Hepatic stellate cell (primary cell): ENCODE measurements around the gene MTG1.
"Not testable (repeated sequence)": the region's sequence is repeated elsewhere in the genome, so short reads cannot be mapped to it uniquely, and the experiment has no call there.

ENCODE experiments used
- DNase-seq: peaks from one replicate; pipeline ENCODE4 v3.0.0; 2011; ENCODE audit warnings: low spot score

The MTG1 gene

DNA sequence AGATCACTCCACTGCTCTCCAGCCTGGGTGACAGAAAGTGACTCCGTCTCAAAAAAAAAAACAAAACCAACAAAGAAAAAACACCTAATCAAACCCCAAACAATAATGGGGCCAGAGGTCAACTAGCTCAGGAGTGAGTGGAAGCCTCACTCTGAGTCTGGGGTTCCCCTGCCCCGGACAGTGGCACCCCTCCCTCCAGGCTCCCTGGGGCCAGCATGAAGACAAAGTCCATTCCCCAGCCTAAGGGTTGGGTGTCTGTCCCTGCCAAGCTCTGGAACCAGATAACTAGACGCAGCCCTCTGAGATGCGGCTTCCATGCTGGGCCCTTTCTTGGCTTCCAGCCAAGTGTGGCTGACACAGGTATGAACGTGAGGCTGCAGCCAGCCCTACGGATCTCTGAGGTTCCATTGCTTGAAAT is 34.4 kb upstream of the MTG1 start:
- no peak for DNase-seq

DNA sequence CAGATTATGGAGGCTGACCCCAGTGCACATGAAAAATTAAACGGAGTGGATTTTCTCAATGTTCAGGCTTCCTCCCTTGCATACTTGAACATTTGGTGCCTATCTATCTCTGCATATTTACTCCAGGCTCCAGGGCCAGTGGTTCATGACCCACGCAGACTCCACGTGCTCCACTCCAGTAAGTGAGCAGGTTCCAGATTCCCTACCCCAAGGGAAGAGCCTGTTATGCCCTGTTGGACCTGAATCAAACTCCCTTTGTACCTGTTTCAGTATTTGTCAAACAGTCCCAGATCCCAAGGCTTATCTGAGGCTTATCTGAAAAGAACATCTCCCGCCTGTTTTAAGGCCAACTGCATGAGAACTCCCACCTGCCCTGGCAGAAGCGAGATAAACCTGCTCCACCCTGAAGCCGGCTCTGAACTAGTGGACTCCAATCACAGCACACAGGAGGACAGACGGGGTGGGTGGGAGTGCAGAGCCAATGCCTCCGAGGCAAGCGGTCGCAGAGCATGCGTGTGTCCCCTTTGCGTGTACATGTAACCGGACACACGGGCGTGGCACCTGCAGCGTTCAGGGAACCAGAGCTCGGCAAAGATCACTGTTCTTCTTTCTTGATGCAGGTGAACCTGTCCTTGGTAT is 33.9 kb upstream of the MTG1 start:
- DNase-seq = no peak

DNA sequence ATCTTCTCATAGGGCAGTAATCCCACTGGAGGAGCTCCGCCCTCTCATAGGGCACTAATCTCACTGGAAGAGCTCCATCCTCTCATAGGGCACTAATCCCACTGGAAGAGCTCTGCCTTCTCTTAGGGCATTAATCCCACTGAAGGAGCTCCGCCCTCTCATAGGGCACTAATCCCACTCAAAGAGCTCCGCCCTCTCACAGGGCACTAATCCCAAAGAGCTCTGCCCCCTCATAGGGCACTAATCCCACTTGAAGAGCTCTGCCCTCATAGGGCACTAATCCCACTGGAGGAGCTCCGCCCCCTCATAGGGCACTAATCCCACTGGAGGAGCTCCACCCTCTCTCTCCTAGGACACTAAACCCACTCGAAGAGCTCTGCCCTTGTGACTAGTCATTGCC is 32.7 kb upstream of the MTG1 start:
- no peak for DNase-seq

DNA sequence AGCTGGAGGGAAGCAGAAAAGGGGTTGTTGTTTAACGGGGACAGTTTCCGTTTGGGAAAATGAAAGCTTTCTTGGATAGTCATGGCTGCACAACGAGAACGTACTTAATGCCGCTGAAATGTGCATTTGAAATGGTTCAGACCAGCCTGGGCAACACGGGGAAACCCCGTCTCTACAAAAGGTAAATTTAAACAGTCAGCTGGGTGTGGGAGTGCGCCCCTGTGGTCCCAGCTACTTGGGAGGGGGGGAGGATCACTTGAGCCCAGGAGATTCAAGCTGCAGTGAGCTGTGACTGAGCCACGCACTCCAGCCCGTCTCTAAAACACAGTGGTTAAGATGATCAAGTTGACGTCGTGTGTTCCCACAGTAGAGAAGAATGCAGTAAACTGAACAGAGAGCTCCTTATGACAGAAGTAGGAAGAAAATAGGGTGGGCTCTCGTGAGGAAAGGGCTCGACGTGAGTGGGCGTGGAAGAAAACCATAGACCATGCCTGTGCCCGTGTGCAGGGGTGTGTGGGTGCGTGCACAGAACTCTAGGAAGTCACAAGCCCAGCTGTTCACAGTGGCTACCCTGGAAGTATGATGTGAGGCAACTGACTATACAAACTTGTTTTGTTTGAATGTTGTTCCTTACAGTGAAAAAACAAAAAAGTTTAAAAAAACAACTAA is 32.0 kb upstream of the MTG1 start:
- DNase-seq = no peak

DNA sequence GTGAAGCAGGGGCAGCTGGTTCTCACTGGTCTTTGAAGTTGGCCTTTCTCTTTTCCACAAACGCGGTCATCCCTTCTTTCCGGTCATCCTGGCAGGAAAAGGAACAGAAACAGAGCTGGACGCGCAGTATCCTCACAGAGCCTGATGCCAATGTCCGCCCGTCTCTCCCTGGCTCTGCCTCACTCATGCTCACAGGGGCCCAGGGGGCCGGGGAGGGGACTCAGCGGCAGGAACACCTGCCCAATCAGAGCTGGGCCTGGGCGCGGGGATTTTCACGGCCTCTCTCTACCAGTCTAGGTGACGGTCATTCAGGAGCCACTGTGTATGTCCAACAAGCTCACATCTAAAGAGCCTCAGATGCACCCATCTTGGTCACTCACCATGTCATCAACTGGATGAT is 31.1 kb upstream of the MTG1 start:
- no peak for DNase-seq

DNA sequence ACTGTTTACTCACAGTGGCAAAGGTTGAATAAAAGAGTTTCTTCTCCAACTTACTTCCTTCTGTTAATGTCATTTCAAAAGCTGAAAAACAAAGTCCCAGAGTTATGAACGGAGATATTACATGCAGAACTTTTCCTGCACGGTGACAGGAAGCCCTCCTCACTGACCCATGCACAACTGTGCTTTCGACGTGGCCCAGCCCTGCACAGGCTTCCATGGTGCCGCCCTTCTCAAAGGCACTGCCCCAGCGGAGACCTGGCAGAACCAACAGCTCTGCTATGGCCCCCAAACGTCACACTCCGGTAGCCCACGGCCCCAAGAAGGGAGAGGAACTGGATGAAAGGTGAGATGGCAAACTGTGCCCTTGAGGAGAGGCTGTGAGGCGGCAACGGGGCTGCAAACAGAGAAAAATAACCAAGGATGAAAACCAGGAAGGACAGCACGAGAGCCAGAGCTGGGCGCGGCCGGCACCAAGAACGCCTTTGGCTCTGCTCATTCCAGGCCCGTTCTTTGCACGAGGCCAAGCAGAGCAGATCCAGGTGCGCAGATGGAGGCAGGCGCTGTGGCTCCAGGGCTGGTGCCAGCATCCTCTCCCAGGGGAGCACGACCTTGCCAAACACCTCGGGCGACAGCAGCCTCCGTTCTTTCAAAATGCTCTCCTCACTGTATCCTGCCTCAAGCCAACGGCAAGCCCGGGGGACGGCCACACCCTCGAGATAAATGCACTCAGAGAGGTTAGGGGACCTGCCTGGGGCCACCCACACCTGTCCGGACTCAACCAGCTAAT is 29.1 kb upstream of the MTG1 start:
- no peak for DNase-seq

DNA sequence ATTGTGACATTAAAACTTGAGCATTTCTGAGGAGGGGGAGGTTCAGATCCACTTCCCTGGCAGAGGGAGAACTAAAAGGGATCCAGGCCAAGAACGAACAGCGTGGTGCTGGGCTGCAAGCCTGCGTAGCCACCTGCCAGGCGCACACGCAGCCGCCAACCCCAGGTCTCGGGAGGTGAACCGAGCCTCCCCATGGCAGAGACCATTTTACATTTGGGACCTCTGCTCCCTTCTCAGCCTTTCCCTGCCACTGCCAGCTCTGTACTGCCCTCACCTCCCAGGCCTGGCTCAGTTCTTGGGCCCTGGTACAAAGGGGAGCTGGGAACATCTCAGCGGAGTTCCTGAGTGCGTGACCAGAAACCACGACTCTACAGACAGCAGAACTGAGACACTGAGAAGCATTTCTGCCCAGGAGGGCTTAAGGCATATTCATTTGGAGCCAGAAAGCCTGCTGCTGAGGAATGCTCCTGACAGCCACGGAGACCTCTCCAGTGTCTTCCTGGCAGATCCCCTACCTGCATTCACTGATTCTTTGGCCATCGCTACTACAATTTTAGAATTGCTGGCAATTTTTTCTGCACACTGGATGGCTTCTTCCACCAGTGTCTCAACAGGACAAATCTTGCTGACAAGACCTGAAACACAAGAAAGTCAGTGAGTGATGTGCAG is 28.4 kb upstream of the MTG1 start:
- no peak for DNase-seq

DNA sequence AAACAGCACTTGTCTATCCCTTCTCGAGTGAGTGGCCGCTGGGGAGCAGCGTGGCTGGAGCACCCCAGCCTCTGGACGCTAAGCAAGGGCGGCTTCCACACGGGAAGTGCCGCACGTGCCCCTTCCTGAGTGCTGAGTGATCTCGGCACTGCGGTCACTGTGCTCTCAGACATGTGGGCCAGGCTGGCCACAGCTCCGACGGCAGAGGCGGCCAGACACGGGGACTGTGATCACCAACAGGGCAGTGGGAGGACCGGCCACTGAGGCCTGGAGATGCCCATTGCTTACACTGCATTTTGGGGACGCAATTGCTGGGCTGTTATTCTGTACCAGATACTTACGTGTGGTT is 27.9 kb upstream of the MTG1 start:
- DNase-seq = no peak

DNA sequence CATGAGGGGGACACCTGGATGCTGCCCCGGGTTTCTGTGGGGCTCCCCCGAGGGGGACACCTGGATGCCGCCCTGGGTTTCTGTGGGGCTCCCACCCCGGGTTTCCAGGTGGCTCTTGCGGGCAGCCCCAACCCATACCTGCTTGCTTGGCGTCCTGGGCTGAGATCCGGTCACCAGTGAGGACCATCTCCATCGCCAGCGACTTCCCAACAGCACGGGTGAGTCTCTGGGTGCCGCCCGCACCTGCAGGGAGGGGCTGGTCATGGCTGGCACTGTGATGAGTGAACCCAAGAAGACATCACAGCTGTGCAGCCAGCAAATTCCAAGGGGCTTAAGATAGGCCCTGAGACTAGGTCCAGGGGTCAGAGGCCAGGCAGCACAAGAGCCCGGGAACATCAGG is 27.2 kb upstream of the MTG1 start:
- no peak for DNase-seq

DNA sequence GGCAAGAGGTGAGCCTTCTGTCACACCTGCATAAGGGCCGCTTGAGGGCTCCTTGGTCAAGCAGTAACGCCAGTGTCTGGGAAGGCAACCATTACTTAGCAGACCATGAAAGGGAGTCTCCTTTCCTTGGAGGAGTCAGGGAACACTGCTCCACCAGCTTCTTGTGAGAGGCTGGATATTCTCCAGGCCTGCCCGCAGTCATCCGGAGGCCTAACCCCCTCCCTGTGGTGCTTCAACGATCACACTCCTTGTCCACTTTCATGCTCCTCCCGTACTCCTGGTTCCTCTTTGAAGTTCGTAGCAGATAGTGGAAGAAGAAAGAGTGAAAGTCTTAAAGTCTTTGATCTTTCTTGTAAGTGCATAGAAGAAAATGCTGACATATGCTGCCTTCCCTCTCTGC is 26.5 kb upstream of the MTG1 start:
- DNase-seq = not testable (repeated sequence)

DNA sequence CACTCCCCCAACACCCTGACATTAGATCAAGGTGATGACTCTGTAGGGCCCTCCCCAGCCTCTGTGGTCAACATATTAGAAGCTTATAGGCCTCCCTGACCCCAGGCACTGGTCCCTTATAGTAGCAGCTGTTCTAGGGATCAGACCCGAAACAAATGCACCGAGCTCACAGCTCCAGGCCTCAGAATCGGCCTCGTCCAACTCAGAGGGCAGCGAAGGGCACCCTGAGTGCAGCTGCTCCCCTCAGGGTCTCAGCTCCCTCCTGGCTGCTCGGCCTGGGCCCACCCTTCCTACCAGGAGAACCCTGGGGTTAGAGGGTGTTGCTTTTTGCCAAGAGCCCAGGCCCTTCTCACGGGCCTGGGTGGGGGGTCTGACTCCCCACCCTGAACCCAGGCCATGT is 25.8 kb upstream of the MTG1 start:
- DNase-seq = no peak

DNA sequence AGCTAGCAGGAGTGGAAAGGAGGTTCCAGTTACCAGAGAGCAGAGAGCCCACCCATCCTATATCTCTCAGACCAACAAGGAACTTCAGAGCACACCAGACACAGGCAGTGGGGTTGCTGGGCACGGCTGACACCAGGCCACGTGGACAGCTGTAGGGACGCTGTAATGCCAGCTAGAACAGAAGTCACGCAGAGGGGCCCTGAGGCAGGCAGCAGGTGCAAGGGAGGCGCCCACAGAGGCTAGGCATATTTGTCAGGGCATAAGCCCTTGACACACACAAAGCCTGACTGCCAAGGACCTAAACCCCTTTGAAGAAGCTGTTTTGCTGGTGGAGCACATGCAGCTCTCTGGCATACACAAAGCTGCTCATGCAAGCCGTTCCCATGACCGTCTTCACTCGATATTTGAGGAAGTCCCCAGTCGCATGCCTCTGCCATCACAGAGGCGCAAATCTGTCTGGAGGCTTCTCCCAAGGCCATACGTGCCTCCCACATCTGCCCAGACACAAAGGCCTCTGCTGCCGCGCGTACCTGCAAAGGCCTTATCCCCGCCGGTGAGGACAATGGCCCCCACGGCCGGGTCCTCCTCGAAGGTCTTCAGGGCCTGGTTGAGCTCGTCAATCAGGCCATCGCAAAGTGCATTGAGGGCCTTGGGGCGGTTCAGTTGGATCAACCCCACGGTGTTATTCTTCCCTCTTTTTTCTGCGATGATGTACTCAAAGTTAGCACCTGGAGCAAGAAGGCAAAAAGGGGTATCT is 23.7 kb upstream of the MTG1 start:
- DNase-seq = no peak

DNA sequence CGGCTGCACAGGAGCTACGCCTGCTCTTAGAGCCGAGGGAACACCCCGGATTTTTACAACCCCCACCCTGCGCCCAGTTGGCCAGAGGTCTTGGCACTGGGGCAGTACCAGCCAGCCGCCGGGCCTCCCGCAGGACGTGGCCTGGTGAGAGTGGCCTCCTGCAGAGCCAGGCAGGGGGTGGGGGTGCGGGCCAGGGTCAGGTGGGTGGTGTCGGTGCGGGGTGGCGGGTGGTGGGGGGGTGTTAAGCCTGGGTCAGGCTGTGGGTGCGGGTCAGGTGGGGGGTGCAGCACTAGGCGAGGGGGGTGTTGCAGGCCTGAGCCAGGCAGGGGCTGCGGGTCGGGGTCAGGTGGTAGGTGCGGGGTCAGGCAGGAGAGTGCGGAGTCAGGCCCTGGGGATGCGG is 21.4 kb upstream of the MTG1 start:
- no peak for DNase-seq

DNA sequence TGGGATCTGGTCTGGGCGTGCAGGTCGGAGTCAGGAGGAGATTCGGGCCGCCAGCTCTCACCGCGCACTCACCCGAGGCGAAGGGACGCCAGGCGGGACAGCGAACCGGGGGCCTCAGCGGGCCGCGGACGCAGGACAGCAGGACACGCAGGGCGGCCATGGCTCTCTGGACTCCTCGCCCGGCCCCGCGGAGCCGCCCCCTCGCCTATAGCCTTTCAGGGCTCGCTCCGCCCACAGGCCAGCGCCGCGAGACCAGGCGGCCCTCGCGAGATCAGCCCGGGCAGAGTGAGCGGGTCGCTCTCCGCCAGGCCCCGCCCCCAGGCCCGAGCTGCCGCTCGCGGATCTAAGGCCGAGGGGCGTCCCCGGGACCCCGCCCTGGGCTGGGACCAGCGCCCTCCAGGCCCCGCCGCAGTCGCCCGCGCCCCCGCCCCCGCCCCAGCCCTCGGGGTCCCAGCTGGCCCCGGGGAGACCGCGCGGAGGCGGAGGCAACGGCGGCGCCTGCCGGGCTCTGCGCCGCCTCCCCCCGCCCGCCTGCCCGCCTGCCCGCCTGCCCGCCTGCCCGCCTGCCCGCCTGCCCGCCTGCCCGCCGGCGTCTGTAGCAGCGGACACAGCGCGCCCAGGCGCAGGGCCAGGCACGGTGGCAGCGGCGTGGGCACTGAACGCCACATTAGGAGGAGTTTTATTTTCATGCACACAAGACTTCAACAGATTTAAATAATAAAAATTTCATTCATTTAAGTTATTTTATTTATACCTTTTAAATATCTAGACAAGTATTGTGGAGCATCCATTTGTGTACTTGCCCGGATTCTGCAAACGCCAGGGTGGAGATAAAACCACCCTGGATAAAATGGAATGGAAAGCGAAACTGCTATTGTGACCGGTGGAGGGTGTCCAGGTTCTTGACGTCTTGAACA is 20.5 kb upstream of the MTG1 start, which contains the start of gene ECHS1:
ECHS1 (minus strand) TSS at position 181 of the 917 bp plus-strand sequence; CDS start at position 160, 21 bp downstream.
- peak; percentile 99 for DNase-seq

DNA sequence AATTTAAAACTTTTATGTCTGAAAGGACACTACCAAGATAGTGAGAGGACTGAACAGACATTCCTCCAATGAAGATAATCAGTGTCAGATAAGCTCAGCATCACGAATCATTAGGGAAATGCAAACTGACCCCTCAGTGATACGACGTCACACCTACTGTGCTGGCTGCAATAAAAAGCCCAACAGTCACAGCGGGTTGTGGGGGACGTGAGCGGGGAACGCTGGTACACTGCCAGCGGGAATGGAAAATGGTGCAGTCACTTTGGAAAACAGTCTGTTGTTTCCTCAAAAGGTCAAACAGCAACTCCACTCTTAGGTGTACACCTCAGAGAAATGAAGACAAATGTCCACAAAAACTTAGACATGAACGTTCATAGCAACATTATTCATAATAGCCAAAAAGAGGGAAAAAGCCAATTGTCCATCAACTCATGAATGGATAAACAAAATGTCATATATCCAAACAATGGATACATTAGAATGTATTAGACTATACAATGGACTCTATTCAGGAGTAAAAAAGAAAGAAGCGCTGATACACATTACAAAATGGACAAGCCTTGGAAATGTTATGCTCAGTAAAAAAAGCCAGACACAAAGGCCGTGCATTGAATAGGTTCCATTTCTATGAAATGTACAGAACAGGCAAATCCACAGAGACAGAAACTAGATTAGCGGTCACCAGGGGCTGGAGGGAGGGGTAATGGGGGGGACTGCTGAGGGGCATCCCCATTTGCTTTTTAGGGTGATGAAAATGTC is 18.4 kb upstream of the MTG1 start:
- no peak for DNase-seq

DNA sequence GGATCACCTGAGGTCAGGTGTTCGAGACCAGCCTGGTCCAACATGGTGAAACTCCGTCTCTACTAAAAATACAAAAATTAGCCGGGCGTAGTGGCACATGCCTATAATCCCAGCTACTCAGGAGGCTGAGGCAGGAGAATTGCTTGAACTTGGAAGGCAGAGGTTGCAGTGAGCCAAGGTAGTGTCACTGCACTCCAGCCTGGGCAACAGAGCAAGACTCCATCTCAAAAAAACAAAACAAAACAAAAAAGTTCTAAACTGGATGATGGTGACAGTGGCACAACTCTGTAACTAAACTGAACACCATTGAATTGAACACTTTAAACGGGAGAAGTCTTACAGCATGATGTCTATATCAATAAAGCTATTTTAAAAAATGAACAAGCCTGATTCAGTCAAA is 17.8 kb upstream of the MTG1 start:
- DNase-seq = not testable (repeated sequence)

DNA sequence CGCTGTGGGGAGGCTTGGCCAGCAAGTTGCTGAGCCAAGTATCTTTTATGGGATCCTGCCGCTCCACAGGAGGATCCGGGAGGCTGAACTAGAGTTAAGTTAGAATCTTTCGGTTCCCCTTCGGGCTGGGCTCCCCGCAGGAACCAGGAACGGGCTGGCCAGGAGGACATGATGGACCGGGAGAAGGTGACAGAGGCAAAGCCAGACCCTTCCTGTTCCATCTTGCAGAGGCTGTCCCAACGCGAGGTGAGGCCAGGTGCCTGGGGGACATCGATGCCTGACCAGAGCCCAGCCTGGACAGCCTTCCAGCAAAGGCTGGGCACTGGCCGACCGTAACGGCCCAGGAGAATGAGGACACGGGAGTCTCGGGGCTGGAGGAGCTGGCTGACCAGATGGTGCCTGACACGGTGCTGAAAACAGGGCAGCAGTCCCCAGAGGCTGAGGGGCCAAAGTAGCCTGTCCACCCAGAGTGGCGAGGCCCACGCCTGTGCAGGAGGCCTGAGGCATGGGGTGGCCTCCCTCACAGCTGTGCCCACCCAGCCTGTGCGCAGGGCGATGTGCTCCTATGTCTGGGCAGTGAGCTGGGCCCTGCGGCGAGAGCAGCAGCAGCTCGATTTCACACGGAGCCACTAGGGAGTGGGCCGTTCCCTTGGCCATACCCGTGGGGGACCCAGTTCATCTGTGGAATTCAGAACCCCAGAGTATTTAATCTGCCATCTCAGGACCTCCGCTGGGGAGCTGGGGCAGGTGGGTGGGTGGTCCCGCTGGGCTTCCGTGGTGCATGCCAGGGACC is 16.7 kb upstream of the MTG1 start:
- no peak for DNase-seq

DNA sequence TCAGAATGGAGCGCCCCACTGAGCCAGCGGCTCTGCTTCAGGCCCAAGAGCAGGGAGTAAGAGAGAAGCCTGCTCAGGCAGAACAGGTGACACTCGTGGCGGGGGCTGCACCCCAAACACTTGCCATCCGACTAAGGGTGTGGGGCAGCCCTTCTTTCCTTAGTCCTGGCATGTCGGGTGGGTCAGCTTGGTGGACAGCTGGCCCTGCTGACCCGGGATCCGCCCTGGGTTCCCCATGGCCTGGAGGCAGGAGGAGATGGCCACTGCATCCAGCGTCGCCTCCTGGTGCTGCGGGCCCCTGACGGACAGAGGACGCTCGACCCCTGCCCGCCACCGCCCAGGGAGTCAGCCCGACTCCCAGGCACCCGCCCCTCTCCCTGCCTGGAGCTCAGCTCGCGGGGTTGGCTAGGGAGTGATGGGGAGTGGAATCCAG is 16.1 kb upstream of the MTG1 start:
- no peak for DNase-seq
